NCI-H2081 (cell line): ENCODE measurements around the gene TM7SF2.
"Not testable (repeated sequence)": the region's sequence is repeated elsewhere in the genome, so short reads cannot be mapped to it uniquely, and the experiment has no call there.

Source experiments
- DNase-seq, 2 experiments: peaks; one replicate each; lab custom pipeline; 2025; lab: John Stamatoyannopoulos, UW

Gene TM7SF2

DNA sequence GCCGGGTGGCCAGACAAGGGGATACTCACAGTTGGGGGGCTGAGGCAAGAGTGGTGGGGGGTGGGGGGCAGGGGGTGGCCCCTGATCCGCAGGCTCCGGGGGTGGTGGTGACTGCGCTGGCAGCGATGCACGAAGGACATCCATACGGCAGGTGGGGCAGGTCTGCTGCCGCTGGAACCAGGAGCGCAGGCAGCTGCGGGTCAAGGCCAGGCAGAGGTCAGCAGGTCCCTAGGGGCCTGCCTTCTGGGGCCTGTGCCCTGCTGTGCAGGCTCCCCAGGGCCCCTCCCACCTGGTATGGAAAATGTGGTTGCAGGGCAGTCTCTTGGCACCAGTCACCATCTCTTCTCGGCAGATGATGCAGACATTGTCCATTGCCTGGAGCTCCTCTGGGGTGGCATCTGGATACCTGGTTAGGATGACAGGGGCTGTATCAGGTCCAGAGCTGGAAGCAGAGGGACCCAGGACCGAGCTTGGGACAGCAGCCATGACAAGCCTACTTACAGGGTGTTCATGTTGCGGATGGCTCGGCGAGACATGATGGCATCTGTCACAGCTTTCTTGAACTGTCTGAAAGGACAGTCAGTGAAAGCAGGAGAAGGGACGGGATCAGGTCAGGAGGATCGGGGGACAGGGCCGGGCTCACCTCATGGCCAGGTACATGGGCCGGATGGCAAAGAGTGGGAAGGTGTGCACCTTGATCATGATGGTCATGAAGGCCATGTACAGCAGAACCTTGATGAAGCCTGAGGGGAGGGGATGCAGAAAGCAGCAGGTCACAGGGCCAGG lies 19.2 kb downstream of the TM7SF2 start:
- DNase-seq: no peak

DNA sequence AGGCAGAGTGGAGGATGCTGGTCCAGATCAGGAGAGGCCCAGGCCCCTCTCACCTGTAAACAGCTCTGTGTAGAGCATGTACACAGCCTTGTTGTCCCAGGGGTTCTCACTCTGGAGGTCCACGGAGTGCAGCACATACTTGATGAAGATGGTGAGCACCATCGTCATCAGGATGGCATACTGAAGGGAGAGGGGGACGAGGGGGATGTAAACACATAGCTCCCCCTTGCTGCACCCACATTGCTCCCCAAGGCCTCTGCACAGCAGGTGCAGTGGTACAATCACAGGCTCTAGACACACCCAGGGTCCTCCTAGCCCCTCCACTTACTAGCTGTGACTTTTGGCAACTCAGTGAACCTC lies 19.7 kb downstream of the TM7SF2 start:
- no peak for DNase-seq

DNA sequence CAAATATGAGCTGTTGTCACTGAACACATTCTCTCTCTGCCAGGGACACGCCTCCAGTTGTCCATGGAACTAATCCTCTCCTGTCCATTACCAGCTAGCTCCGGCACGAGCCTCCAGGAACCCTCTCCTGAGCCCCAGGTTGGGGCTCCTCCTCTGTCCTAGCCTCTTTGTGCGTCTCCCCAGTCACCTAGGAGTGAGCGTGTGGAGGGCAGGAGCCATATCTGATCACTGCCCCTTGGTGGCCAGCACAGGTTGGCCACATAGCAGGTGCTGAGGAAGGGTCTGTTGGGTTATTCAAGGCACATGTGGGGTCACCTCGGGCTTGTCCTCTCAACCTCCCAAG lies 20.2 kb downstream of the TM7SF2 start:
- DNase-seq: no peak

DNA sequence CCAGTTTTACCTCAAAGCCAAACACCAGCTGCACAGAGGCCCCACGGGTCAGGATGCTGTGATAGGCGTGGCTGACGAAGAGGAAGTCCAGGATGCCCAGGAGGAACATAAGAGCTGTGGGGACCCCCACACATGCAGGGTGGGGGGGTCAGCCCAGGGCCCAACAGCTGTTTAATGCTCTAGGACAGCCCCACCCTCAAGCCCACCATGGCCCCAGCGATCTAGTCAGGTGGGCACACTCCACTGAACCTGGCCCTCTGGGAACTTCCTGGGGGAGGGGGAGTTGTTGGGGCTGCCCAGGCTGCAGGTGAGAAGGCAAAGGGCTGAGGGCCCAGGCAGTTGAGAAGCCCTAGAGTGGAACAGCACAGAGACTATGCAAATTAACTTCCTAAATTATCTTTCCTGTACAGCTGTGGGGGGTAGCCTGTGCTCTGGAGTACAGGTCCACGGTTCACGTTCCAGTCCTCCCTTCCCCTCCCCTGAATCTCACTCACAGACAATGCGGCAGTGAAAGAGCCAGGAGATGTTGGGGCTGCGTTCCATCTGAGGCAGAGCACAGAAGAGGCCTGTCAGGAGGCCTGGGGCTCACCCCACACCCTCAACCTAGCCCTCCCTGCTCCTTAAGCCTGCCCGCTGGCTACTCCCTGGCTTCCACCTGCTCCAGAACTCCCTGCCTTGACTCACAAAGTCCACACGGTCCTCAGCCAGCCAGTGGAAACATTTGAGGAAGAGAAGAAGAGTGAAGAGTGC lies 20.7 kb downstream of the TM7SF2 start:
- DNase-seq: no peak

DNA sequence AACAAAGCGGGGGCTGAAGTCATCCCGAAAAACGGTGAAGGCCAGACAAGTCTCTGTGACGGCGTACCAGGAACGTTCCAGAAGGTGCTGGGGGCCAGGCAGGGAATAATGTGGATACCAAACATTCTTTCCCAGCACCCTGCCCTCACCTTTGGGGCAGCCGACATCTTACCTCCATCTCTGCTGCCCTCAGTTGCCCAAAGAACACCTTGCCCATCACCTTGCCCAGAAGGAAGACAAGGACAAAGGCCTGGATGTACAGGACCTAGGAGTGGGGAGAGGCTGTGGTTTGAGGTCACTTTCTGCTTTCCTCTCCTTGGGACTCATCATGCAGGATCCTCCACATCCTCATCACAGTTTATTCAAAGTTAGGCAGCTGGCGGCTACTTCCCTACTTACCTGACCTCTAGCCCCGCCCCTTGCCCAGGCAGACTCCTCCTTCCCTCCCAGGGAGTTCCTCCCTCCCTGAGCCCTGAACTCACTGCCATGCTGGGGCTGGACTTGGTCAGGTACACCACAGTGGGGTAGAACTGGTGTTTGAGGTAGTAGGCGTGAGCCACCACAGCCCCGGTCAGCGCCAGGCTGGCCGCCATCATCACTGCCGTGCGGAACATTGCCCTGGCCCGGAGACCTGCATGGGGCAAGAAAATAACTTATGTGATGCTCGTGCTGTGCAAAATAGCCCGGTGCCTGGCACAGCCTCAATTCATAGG lies 21.5 kb downstream of the TM7SF2 start:
- peak; percentile 35 to 52 for DNase-seq

DNA sequence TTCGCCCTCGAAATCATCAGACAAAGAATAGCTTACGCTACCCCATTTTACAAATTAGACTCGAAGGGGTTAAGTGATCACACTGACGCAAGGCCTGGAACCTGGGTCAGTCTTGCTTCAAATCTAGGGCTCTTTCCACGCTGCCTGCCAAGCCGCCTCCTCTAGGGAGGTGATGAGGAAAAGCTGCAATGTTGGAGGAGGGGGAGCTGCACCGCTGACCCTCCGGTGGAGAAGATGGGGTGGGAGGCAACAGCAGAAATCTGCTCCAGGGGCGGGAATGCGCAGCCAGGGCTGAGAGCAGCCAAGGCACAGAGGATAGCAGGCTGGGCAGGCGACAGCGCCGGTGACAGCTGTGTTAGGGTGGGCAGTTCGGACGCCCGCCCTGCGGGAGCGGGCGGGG lies 22.1 kb downstream of the TM7SF2 start:
- DNase-seq: no peak

DNA sequence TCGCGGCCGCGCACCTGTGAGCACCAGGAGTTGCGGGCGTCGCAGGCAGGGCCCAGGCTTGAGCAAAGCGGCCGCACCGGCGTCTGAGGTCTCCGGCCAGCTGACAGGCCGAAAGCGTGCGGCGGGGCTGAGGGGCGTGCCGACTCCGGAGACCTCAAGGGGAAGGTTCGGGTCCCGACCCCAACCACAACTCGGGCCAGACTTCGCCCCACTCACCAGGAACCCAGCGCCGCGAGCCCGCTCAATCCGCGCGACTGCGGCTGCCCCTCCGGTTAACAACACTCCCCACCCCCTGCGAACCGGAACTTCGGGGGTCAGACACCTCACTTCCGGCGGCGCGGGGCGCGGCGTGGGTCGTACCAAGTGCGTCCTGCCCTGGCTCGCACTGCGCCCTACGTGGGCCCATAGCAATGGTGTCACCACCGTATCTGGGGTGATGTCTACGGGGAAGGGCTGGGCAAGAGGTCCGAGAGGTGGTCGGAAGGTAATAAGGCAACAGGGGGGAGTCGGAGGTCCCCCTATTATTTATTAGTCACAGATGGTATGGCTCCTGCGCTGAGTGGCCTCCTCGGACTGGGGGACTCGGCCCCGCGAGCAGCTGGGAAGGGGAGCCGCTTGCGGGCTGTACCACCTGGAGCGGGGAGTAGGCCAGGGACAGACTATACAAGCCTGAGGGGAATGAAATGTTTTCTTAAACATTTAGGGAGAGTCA lies 22.7 kb downstream of the TM7SF2 start, which contains the start of gene SYVN1:
SYVN1 (minus strand) TSS at position 280 of the 712 bp plus-strand sequence. CDS start 918 bp downstream, outside the sequence.
- DNase-seq: peak; percentile 86 to 91

DNA sequence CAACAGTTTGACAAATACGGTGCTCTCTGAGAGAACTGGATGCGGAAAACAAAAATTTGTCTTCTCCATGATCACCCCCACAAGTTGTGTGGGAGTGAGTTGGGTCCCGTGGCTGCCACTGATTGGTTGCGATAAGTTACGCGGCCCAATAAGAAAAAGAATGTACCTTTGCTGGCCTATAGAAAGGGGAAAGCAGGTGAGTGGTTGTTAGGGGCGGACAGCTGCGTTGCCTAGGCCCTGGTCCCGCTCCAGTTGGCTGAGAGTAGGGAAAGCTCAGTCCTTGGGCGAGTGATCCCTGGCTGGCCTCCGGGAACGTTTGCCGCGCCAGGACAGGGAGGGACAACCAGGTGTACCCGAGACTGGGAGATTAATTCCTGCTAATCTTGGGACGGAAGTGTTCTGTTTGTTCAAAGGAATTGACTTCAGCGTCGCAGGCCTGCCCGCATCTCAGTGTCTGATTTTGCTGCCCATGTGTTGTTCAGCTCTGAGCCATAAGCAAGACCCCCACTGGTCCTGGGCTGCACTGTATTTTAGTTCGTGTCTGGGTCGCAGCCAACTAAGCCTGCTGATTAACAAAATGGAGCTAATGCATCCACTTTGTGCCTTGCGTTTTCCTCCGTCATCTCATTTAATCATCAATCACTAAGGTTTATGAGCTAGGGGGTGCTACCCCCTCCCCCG lies 23.4 kb downstream of the TM7SF2 start:
- peak; percentile 95 to 98 for DNase-seq

DNA sequence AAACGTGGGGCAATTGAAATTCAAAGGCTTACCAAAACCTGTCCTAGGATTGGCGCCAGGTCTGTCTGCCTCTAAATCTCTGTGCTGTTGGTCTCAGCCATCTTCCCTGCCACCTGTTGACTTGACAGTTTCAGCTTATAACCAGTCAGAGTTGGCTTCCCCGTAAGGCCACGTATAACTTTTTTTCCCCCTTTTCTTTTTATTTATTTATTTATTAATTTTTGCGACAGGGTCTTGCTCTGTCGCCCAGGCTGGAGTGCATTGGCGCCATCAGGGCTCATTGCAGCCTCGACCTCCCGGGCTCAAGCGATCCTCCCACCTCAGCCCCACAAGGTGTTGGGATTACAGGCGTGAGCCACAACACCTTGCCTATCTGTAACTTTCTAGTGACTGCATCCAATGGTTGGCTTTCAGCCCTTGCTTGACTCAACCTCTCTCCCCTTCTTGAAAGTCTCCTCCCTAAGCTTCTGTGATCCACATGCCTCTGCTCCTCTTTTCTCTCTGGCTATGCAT lies 24.0 kb downstream of the TM7SF2 start:
- DNase-seq: no peak

DNA sequence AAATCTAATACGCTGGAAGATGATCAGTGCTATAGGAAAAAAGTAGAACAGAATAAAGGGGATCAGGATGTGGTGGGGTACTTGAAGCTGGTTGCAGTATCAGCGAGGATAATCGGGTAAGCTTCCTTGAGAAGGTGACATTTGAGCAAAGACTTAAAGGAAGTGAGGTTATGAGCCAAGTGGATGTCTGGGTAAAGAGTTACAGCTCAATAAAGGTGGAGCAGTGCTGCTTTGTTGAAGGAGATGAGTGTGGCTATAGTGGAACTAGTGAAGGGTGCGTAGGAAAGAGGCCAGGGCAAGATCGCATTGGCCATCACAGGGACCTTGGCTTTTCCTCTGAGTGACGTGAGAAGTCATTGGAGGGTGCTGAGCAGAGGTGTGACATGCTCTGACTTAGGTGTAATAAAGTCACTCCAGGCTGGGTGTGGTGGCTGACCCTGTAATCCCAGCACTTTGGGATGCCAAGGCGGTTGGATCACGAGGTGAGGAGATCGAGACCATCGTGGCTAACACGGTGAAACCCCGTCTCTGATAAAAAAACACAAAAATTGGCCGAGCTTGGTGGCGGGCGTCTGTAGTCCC lies 24.9 kb downstream of the TM7SF2 start:
- DNase-seq: no peak

DNA sequence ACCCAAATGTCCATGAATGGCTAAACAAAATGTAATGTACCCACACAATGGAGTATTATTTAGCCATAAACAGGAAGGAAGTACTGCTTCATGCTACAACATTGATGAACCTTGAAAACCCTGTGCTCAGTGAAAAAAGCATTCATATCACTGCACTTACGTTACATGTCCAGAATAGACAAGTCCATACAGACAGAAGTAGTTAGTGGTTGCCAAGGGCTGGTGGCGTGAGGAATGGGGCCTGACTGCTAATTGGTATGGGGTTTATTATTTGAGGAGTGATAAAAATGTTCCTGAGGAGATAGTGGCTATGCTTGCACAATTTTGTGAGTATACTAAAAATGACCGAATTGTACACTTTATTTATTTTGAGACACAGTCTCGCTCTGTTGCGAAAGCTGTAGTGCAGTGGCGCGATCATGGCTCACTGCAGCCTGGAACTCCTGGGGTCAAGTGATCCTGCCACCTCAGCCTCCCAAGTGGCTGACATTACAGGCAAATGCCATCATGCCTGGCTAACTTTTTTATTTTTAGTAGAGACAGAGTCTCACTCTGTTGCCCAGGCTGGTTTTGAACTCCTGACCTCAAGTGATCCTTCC lies 30.3 kb downstream of the TM7SF2 start:
- DNase-seq: no peak

DNA sequence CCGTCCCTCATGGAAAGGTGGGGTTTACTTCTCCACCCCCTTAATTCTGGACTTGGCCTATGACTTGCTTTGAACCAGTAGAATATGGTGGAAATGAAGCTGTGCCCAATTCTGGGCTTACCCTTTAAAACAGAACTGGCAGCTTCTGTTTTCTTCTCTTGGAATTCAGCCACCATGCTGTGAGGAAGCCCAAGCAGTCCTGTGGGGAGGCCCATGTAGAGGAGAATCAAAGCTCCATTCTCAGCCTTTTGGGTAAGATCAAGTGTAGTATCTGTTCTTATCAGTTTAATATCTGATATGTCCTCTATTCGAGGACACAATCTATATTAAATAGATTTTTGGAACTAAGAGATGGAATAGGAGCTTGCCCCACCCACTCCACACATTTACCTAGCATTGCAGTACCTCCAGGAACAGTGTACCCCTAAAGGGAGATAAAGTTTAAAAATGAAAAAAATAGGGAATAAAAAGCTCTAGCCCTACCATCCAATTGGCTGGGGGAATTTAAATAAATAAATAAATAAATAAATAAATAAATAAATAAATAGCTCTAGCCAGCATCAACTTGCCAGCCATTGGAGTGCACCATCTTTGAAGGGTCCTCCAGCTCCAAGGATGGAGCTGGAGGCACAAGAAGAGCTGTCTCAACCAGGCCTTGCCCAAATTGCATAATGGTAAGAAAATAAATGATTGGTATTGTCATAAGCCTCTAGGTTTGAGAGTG lies 35.8 kb downstream of the TM7SF2 start:
- DNase-seq: no peak

DNA sequence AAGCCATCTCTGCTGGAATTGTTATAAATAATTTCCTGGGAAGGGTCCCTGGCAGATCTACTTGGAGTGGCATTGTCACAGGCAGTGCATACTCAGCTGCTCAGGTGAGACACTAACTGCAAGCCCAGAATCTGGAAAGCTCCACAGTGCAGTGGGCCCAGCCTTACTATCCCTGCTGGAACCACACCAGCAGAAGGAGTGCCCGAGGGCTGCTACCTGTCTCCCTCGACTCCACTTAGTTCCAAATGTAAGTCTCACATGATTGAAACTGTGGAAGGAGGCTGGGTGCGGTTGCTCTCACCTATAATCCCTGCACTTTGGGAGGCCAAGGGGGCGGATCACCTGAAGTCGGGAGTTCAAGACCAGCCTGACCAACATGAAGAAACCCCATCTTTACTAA lies 37.0 kb downstream of the TM7SF2 start:
- DNase-seq: no peak

DNA sequence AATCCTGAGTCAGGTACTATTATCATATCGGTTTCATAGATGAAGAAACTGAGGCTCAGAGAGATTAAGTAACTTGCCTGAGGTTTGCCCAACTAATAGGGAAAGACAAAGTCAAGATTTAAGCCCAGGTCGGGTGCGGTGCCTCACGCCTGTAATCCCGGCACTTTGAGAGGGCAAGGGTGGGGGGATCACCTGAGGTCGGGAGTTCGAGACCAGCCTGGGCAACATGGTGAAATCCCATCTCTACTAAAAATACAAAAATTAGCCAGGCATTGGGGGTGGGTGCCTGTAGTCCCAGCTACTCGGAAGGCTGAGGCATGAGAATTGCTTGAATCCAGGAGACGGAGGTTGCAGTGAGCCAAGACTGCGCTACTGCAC lies 38.4 kb downstream of the TM7SF2 start:
- DNase-seq: not testable (repeated sequence)

DNA sequence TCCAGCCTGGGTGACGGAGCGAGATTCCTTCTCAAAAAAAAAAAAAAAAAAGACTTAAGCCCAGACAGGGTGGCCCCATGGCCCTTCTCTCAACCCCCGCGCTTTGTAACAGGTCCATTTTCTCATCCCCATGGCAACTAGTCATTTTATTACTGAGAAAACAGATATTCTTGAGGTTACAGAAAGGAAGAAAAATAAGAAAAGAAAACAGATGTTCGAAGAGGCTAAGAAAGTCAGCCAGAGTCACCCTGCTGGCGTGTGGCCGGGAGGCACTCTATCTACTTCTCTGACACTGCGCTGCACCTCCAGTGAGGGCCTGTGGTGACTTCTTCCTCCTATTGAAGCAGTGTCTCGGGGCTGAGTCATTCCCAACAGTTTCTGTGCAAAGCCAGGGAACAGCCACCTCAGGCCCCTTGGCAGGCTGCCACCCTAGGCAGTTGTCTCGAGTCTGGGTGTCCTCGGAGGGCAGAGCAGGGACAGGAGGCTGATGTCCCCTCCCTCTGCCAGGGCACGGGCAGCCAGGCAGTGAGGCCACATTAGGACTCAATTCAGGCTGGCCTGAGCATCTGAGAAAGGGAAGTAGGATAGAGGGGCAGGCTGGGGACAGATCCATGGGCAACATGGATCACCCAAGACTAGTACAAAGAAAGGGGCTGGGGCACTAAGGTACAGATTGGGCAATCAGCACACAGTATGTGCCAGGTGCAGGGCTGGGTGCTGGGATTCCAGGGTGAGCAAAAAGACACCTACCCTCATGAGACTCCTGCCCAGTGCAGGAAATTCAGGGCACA lies 39.0 kb downstream of the TM7SF2 start:
- peak; percentile 4 to 25 for DNase-seq

DNA sequence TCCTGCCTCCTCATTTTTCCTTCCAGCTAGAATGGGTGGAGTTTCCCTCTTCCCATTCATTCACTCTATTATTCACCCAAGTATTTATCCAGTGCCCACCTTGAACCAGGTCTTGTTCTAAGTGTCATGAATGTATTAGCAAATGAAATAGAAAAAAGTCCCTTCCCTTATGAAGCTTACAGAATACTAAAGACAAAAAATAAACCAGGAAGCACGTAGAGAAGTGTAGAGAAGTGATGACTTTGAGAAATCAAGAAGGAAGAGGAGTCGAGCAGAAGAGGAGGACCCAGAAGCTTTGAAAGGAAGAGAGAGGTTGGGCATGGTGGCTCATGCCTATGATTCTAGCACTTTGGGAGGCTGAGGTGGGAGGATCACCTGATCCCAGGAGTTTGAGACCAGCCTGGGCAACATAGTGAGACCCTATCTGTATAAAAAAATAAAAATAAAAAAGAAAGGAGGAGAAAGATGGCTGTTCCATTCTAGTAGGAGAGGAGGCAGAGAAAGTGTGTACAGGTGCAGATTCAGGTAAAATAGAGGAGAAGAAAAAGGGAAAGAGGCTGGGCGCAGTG lies 39.7 kb downstream of the TM7SF2 start:
- no peak for DNase-seq

DNA sequence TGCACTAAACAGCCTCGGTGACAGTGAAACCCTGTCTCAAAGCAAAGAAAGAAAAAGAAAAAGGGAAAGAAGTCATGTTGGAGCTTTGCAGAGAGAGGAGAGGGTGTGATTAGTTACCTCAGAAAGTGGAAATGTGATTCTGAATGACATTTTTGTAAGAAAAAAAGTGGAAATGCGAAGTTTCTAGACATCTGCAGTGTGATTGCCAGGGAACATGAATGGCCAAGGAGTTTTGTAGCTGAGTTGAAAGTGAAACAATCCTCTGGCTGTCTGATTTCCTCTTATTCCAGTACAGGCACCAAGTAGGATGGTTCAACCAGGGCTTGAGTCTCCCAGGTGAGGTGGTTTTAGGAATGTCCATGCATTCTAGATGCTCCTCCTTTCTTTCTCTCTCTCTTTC lies 40.5 kb downstream of the TM7SF2 start:
- no peak for DNase-seq

DNA sequence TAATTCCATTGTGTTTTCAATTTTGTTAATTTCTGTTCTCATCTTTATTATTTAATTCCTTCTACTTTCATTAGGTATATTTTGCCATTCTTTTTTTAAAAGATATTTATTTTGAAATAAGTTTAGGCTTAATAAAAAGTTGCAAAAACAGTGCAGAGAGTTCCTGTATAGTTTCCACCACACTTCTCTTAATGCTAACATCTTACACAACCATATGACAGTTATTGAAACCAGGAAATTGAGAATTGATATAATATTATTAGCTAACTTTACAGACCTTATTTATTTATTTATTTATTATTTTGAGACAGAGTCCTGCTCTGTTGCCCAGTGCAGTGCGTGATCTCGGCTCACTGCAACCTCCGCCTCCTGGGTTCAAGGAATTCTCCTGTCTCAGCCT lies 44.6 kb downstream of the TM7SF2 start:
- no peak for DNase-seq

DNA sequence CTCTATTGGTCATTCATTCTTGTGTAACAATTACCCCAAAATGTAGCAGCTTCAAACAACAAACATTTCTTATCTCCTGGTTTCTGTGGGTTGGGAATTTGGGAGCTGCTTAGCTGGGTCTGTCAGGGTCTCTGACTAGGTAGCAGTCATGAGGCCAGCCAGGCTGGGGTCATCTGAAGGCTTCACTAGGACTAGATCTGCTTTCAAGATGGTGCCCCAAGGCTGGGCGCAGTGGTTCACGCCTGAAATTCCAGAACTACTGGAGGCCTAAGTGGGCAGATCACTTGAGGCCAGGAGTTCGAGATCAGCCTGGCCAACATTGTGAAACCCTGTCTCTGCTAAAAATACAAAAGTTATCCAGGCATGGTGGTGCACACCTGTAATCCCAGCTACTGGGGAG lies 45.3 kb downstream of the TM7SF2 start:
- DNase-seq: no peak
